ENCODE results near the gene ATXN7L1.

ATXN7L1 gene

GRCh38 chr7:105876091-105876963, at the start of gene ATXN7L1 (continued):
- TF ChIP-seq GLIS1 (tag by site-specific recombination; IDR thresholded peaks at IDR 0.05) (no peak), GLIS2 (tag by site-specific recombination; IDR thresholded peaks at IDR 0.05) (no peak), ZNF133 (tag by site-specific recombination; IDR thresholded peaks at IDR 0.05) (no peak), ZNF624 (tag by site-specific recombination; IDR thresholded peaks at IDR 0.05) (no peak), ZNF394 (tag by site-specific recombination; IDR thresholded peaks at IDR 0.05; ENCODE audit: borderline replicate concordance) (peak; percentile 69; the same call in 1 of the 2 replicates), ZNF362 (tag by site-specific recombination; IDR thresholded peaks at IDR 0.05) (no peak), ZNF266 (tag by site-specific recombination; IDR thresholded peaks at IDR 0.05; ENCODE audit: low read depth) (no peak), ZNF837 (tag by site-specific recombination; IDR thresholded peaks at IDR 0.05) (no peak), ZNF416 (tag by site-specific recombination; IDR thresholded peaks at IDR 0.05) (no peak), ZNF157 (tag by site-specific recombination; IDR thresholded peaks at IDR 0.05) (no peak), ZNF600 (tag by site-specific recombination; IDR thresholded peaks at IDR 0.05) (no peak), ZBTB48 (tag by site-specific recombination; IDR thresholded peaks at IDR 0.05) (no peak), KLF9 (tag by site-specific recombination; IDR thresholded peaks at IDR 0.05; ENCODE audit: low read depth) (peak; percentile 25; the same call in 1 of the 2 replicates), ZNF223 (tag by site-specific recombination; IDR thresholded peaks at IDR 0.05) (no peak), ZNF175 (tag by site-specific recombination; IDR thresholded peaks at IDR 0.05) (no peak), ZNF707 (tag by site-specific recombination; IDR thresholded peaks at IDR 0.05) (no peak), ZNF423 (tag by site-specific recombination; IDR thresholded peaks at IDR 0.05) (no peak), ZBTB44 (tag by site-specific recombination; IDR thresholded peaks at IDR 0.05) (peak; percentile 47; the same call in 1 of the 2 replicates), ZNF26 (tag by site-specific recombination; IDR thresholded peaks at IDR 0.05) (no peak), ZNF433 (tag by site-specific recombination; IDR thresholded peaks at IDR 0.05; ENCODE audit: low read depth) (no peak), ZNF366 (tag by site-specific recombination; conservative IDR thresholded peaks at IDR 0.05) (peak; percentile 85), TCF7L2 (IDR thresholded peaks at IDR 0.05; ENCODE audit: borderline replicate concordance, low read depth, low read length) (no peak), ZNF280D (tag by site-specific recombination; IDR thresholded peaks at IDR 0.05) (0 out of 2 replicates have a peak, but pooled peaks have one; percentile 30), ZNF645 (tag by site-specific recombination; IDR thresholded peaks at IDR 0.05) (no peak), TRIM28 (IDR thresholded peaks at IDR 0.05; ENCODE audit: borderline replicate concordance, low read length) (no peak), ZNF621 (tag by site-specific recombination; IDR thresholded peaks at IDR 0.05) (no peak), SCRT2 (tag by site-specific recombination; IDR thresholded peaks at IDR 0.05) (peak; percentile 94), ZNF76 (tag by site-specific recombination; IDR thresholded peaks at IDR 0.05; ENCODE audit: borderline replicate concordance, low read depth) (peak; percentile 52; the same call in 1 of the 2 replicates), ZNF585B (tag by site-specific recombination; IDR thresholded peaks at IDR 0.05) (no peak), ZNF555 (tag by site-specific recombination; conservative IDR thresholded peaks at IDR 0.05) (no peak), ZNF549 (tag by site-specific recombination; IDR thresholded peaks at IDR 0.05) (no peak)

Measured in HEK293 (cell line).